SKM-1 (cell line): ENCODE measurements around the gene RAD23B.

ENCODE experiments used
- DNase-seq: peaks from one replicate; lab custom pipeline; 2025; ENCODE audit not compliant: unreplicated experiment; lab: John Stamatoyannopoulos, UW

RAD23B gene

GRCh38 chr9:107268560-107268959 is 14.5 kb upstream of the RAD23B start:
- no peak for DNase-seq

GRCh38 chr9:107269254-107269653 is 13.8 kb upstream of the RAD23B start:
- DNase-seq: no peak

- no peak for DNase-seq
These were observed 13.4 kb upstream of the RAD23B start for GRCh38 chr9:107269681-107270080.

- no peak for DNase-seq
These were observed 13.0 kb upstream of the RAD23B start for GRCh38 chr9:107270082-107270481.

DNA sequence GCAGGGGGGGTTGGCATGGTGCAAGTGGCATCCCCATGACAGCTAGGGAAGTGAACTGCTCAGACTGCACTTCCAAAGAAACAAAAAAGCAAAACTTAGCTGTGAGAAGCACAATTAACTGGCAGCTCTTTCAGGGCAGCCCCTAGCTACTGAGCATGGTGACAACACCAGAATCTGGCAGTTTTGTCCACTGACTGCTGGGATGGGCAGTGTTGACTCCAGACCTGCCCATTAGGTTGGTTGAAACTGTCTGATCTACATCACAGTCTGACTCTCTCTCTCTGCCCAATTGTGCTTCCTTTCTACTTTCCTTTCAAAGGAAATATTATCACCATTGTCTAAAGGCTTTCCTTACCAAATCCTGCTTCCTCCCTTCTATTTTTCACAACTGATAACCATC is 12.5 kb upstream of the RAD23B start:
- DNase-seq: no peak

GRCh38 chr9:107273634-107274033 is 9.4 kb upstream of the RAD23B start:
- DNase-seq: no peak

DNA sequence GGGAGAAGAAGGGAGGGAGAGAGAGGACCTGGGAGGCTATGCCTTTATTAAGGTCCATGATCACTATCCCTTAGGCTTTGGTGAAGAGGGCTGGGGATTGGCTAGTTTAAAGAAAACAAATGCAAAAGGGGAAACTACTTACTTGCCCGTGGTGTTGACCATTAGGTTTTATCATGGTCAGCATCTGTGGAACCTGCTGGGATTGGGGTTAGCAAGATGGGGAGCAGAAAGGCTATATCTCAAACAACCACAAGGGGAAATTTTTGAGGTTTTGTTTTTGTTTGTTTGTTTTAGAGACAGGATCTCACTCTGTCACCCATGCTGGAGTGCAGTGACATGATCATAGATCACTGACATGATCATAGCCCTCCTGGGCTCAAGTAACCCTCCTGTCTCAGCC is 9.0 kb upstream of the RAD23B start:
- DNase-seq: no peak

- DNase-seq: no peak
These were observed 8.1 kb upstream of the RAD23B start for GRCh38 chr9:107274953-107275422.

- no peak for DNase-seq
These were observed 7.5 kb upstream of the RAD23B start for GRCh38 chr9:107275530-107275929.

- DNase-seq: no peak
These were observed 5.9 kb upstream of the RAD23B start for GRCh38 chr9:107276966-107277710.

DNA sequence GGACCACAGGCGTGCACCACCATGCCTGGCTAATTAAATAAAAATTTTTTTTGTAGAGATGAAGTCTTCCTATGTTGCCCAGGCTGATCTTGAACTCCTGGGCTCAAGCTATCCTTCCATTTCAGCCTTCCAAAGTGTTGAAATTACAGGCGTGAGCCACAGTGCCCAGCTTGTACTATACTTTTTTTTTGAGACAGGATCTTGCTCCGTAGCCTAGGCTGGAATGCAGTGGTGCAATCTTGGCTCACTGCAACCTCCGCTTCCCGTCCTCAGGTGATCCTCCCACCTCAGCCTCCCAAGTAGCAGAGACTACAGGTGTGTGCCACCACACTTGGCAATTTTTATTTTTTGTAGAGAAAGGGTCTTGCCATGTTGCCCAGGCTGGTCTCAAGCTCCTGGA is 5.3 kb upstream of the RAD23B start:
- no peak for DNase-seq

- no peak for DNase-seq
These were observed 4.0 kb upstream of the RAD23B start for GRCh38 chr9:107279086-107279485.

- DNase-seq: no peak
These were observed 2.5 kb upstream of the RAD23B start for GRCh38 chr9:107280543-107280942.

DNA sequence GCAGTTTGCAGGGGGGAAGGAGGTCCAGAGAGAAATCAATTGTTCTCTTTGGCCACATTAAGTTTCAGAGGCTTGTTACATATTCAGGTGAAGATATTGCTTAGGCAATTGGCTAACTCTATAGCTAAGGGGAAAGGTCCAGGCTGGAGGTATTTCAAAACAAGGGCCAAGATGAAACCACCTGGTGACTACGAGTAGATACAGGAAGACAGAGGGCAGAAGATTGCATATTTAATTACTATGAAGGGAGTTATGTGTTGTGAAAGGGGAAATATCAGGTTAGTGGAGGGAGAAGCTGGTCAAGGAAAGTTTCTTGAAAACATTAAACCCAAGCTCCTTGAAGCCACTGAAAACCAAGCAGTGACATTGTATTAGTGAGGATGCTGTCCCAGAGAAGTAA is 1.9 kb upstream of the RAD23B start:
- DNase-seq: no peak

GRCh38 chr9:107281922-107282667 is 984 bp upstream of the RAD23B start:
- no peak for DNase-seq

DNA sequence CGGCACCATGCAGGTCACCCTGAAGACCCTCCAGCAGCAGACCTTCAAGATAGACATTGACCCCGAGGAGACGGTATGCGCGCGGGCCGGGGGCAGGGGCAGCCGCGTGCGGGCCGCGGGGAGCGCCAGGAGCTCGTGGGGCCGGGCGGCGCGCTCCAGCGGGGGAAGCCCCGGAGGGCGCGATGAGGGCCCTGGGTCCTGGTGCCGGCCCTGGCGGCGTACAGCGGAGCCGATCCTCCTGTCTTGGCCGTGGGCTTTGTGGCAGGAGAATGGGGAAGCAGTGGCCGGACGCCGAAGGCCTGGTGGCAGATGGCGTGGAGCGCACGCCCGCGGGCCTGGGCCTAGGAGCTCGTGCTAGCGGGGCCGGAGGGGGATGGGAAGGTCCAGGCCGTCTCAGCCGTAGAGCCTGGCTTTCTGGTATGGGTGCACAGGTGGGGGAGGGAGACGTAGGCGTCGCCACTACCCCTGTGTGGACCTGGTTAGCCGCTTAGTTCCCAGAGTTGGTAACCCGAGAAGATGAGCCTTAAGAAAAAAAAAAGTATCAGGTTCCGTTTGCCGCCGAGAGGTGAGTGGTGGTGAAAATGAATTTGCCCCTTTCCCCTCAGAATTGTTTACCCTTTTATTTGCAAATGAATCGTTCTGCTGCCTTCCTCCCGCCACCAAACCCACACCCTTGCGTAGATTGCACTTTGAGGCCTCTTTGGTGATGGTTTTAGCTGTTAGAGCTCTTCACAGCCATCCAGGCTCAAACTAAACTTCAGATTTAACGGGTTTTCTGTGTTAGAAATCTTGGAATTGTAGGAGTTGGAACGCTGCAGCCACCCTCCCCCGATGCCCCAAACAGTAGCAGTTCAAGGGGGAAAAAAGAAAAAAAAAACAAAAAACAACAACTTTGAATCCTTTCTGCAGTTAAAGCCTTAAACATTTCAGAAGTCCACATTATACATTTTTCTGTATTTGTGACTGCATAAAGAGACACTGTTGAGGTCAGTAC is 841 bp downstream of the RAD23B start:
- DNase-seq: no peak

DNA sequence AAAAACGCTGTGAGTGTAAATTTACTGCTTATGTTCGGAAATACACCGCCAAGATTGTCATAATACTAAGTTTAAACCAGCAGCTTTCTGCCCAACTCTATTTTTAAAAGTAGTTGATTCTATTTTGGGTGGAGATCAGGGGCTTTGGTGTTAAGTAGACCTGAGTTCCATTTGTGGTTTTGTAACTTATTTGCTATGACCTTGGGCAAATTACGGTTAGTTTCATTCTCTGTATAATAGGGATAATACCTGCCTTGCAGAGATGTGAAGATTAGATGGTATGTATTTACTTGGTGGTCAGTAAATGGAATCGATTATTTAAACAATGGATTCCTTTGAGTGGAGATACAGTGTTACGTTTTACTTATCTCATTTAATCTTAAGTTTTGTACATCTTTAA is 1.6 kb downstream of the RAD23B start:
- DNase-seq: no peak

- no peak for DNase-seq
These were observed 2.2 kb downstream of the RAD23B start for GRCh38 chr9:107285286-107285685.

- no peak for DNase-seq
These were observed 3.0 kb downstream of the RAD23B start for GRCh38 chr9:107286057-107286456.

DNA sequence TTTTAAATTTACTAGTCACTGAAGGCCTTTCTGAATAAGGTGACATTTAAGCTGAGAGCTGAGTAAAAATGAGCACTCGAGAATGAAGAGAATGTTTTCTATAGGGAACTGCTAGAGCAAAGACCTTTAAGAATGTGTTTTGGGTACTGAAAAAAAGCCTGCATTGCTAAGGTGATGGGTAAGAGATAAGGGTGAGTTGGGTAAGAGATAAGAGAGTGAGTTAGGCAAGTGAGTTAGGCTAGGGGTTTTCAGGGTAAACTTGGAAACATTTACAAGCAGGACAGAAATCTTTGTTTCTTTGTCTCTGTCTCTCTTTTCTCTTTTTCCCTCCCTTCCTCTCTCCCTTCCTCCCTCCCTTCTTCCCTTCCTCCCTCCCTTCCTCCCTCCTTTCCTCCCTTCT is 5.6 kb downstream of the RAD23B start:
- no peak for DNase-seq

DNA sequence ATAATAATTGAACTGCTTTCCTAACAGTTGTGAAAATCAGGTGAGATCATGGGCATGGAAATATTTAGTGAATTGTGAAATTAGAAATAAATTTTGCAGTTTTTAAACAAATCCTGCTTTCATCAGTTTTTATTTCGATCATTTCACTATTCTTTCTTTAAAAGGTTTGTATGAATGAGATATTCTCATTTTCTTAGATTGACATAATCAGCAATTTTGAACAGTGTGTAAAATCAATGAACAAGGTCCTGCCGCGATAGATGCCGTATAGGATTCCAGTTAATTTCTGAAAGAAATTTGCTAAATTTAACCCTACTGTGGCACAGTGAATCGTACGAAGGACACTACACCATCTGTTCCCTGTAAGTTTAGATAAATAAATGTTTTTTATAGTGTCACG is 7.5 kb downstream of the RAD23B start:
- no peak for DNase-seq
